8988T (cell line): ENCODE results near the gene MAEL.

Experiments
- DNase-seq: peaks from one replicate; pipeline ENCODE4 v3.0.0; 2011

Gene MAEL

GRCh38 chr1:166988974-166989515, at the start of gene MAEL:
Gene MAEL (plus strand): TSS chr1:166989280. CDS start chr1:166989353, 73 bp downstream.
- no peak for DNase-seq

GRCh38 chr1:166939741-166940375, 49.2 kb upstream of the MAEL start:
- no peak for DNase-seq

- no peak for DNase-seq
Observed at GRCh38 chr1:166944186-166944967, 44.7 kb upstream of the MAEL start.

GRCh38 chr1:166947398-166948043, 41.6 kb upstream of the MAEL start:
- DNase-seq, result no peak

- DNase-seq, result no peak
Observed at GRCh38 chr1:166948856-166949350, 40.2 kb upstream of the MAEL start.

- DNase-seq, result no peak
Observed at GRCh38 chr1:166950156-166950555, 38.9 kb upstream of the MAEL start.

GRCh38 chr1:166951050-166951449, 38.0 kb upstream of the MAEL start:
- DNase-seq, result no peak

- DNase-seq, result no peak
Observed at GRCh38 chr1:166952002-166952746, 36.9 kb upstream of the MAEL start.

- no peak for DNase-seq
Observed at GRCh38 chr1:166953491-166953890, 35.6 kb upstream of the MAEL start.

- no peak for DNase-seq
Observed at GRCh38 chr1:166956057-166956850, 32.8 kb upstream of the MAEL start.

- no peak for DNase-seq
Observed at GRCh38 chr1:166956872-166957271, 32.2 kb upstream of the MAEL start.

GRCh38 chr1:166960858-166961474, 28.1 kb upstream of the MAEL start:
- no peak for DNase-seq

GRCh38 chr1:166969074-166969677, 19.9 kb upstream of the MAEL start:
- DNase-seq, result no peak

- DNase-seq, result no peak
Observed at GRCh38 chr1:166971252-166971651, 17.8 kb upstream of the MAEL start.

GRCh38 chr1:166972193-166972592, 16.9 kb upstream of the MAEL start:
- DNase-seq, result no peak

- no peak for DNase-seq
Observed at GRCh38 chr1:166972826-166973225, 16.3 kb upstream of the MAEL start.

- DNase-seq, result no peak
Observed at GRCh38 chr1:166974647-166975345, 14.3 kb upstream of the MAEL start.

GRCh38 chr1:166975361-166976129, 13.5 kb upstream of the MAEL start, which contains the start of gene ILDR2:
Gene ILDR2 (minus strand): TSS chr1:166975540. CDS start chr1:166975268, 272 bp downstream.
- DNase-seq, result peak; percentile 58

GRCh38 chr1:166977951-166978350, 11.1 kb upstream of the MAEL start:
- no peak for DNase-seq
